ENCODE measurements around the gene CAMK2D. TPM values are rescaled to one million over a fixed set of nuclear protein-coding genes. Genes with fewer than 3 reads are reported as not detected.
A peak's percentile ranks its signal among the peaks of the same experiment; 100 is the strongest.
"Not testable (repeated sequence)": the region's sequence is repeated elsewhere in the genome, so short reads cannot be mapped to it uniquely, and the experiment has no call there.

CAMK2D gene
- total RNA-seq, 2 experiments from 2014 or later = 62.8 to 66.1 TPM

DNA sequence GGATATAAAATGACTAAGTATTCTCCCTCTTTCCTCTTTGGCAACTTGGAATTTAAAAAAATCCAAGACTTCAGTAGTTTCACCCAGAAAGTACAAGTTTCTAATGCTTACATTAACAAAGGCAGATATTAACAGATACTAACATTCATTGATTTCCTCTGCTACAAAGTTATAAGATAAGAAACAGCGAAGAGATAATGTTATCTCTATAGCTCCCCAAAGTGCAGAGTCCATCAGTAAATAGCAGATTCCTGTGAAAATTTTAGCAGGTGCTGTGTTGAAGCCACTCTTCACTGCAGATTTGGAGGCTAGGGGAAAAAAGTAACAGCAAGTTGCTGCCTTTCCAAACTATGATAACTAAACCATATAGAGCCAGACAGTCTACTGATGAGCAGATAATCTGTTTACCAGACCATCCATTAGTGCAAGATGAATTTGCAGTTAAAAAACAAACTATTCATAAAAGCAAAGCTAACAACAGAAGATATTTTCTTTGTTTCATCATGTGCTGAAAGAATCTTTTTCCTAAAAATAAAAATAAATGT, 3.3 kb upstream of the CAMK2D start:
- H3K4me1 Mint-ChIP-seq (ENCODE audit: low read depth) = peaks cover 46% of the 10 kb centered on the region
- peaks cover 11% of the 10 kb centered on the region for H3K36me3 Mint-ChIP-seq (ENCODE audit: low read depth)
- DNase-seq (no peak), ATAC-seq (no peak)
- no peak overlapping the region for H3K4me3 Mint-ChIP-seq
- POLR2A ChIA-PET = interaction anchor here (0.7 kb wide), 1 partner anchor 14 kb away, joined by 3 read pairs; no protein-coding TSS in a partner anchor
- intact Hi-C loops (cut with micrococcal nuclease) = loop anchor here (5.0 to 10.0 kb wide), 4 partner anchors 127 to 372 kb away; no protein-coding TSS in a partner anchor
- TF ChIP-seq, protein P1, sequence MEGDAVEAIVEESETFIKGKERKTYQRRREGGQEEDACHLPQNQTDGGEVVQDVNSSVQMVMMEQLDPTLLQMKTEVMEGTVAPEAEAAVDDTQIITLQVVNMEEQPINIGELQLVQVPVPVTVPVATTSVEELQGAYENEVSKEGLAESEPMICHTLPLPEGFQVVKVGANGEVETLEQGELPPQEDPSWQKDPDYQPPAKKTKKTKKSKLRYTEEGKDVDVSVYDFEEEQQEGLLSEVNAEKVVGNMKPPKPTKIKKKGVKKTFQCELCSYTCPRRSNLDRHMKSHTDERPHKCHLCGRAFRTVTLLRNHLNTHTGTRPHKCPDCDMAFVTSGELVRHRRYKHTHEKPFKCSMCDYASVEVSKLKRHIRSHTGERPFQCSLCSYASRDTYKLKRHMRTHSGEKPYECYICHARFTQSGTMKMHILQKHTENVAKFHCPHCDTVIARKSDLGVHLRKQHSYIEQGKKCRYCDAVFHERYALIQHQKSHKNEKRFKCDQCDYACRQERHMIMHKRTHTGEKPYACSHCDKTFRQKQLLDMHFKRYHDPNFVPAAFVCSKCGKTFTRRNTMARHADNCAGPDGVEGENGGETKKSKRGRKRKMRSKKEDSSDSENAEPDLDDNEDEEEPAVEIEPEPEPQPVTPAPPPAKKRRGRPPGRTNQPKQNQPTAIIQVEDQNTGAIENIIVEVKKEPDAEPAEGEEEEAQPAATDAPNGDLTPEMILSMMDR (IDR thresholded peaks at IDR 0.05) = no peak
- CTCF ChIA-PET = no interaction called here
- H3K9me3 Mint-ChIP-seq = peaks cover 2% of the 10 kb centered on the region
- no peak overlapping the region for H3K27ac Mint-ChIP-seq
- no peaks in the 10 kb centered on the region for H3K27me3 Mint-ChIP-seq

DNA sequence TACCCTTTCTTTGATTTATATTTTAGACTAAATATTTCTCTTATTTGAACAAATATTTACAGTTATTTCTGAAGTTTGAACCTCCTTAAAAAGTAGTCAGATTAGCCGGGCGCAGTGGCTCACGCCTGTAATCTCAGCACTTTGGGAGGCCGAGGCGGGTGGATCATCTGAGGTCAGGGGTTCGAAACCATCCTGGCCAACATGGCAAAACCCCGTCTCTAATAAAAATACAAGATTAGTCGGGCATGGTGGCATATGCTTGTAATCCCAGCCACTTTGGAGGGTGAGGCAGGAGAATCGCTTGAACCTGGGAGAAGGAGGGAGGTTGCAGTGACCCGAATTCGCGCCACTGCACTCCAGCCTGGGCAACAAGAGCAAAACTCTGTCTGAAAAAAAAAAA, 2.4 kb upstream of the CAMK2D start:
- CTCF ChIA-PET, H3K4me3 Mint-ChIP-seq, DNase-seq, ATAC-seq, H3K9me3 Mint-ChIP-seq, H3K27me3 Mint-ChIP-seq: not testable (repeated sequence)
- intact Hi-C loops (cut with micrococcal nuclease) = loop anchor here (2.0 to 10.0 kb wide), 6 partner anchors 81 to 372 kb away; no protein-coding TSS in a partner anchor
- Mint-ChIP-seq H3K4me1 (ENCODE audit: low read depth) (peaks cover 38% of the 10 kb centered on the region), H3K36me3 (ENCODE audit: low read depth) (peaks cover 13% of the 10 kb centered on the region), H3K27ac (peak overlapping the region; percentile 18)
- POLR2A ChIA-PET = interaction anchor here (0.7 kb wide), 2 partner anchors 14 to 207 kb away, joined by 3 read pairs; no protein-coding TSS in a partner anchor

DNA sequence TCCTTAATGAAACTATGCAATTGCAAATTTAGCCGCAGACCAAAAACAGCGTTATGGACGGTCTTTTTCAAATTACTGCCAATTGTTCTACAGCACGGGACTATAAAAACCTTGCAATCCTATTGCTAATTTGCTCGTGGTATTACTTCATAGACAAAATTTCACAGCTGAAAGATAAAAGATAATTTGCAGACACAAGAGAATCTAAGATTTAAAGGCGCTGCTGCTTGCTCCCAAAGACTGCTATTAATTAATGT, 1.4 kb upstream of the CAMK2D start:
- Mint-ChIP-seq H3K36me3 (ENCODE audit: low read depth) (peaks cover 21% of the 10 kb centered on the region), H3K27ac (peak overlapping the region; percentile 98), H3K9me3 (no peaks in the 10 kb centered on the region), H3K4me3 (peak overlapping the region; percentile 98), H3K27me3 (no peaks in the 10 kb centered on the region), H3K4me1 (ENCODE audit: low read depth) (peaks cover 42% of the 10 kb centered on the region)
- CTCF ChIA-PET = interaction anchor here (1.4 kb wide), 1 partner anchor 215 kb away, joined by 3 read pairs; no protein-coding TSS in a partner anchor
- TF ChIP-seq, protein P1 (IDR thresholded peaks at IDR 0.05) = no peak
- intact Hi-C loops (cut with micrococcal nuclease) = loop anchor here (2.0 to 10.0 kb wide), 6 partner anchors 80 to 371 kb away; no protein-coding TSS in a partner anchor
- ATAC-seq = no peak
- DNase-seq = no peak
- POLR2A ChIA-PET = interaction anchor here (0.7 kb wide), 1 partner anchor 13 kb away, joined by 3 read pairs; no protein-coding TSS in a partner anchor

DNA sequence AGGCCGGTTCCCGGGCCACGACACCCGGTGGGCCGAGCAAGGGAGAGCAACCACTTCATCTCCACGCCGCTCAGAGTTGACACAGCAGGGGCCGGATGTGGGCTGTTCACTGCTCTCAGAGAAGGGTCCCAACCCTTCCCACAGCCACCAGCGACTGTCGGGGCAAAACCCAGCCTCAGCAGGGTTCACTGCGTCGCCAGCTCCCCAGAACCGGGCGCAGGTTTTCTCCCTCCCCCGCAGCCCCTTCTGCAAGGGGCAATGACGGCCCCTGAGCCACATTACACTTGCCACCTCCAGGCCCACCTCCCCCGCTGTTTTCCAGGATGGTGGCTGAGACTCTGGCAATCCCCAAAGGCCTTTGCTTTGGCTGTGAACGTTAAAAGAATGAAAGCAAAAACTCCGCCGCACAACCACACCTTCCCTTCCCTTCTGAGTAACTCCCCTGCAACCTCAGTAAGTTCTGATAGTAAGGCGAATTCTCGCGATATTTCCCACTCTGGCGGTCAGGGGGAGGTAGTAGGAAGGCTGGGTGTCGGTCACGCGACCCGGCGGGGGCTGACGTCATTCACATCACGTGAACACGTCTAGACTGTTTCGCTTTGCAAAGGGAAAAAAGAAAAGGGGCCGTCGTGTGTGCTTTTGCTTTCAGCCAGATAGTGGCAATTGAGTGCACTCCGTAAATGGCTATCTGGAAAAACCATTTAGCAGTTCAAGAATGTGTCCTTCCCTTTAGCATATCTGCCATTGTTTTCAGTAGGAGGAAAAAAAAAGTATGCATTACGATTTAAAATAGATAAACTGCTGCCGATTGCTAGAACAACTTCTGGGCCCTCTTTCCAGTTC, 869 bp upstream of the CAMK2D start:
- peaks cover 26% of the 10 kb centered on the region for H3K36me3 Mint-ChIP-seq (ENCODE audit: low read depth)
- CTCF ChIA-PET = interaction anchor here (1.4 kb wide), 1 partner anchor 215 kb away, joined by 3 read pairs; no protein-coding TSS in a partner anchor
- POLR2A ChIA-PET = no interaction called here
- DNase-seq (peak; percentile 100), ATAC-seq (peak; percentile 76)
- peak overlapping the region; percentile 98 for H3K4me3 Mint-ChIP-seq
- intact Hi-C loops (cut with micrococcal nuclease) = loop anchor here (2.0 to 10.0 kb wide), 6 partner anchors 80 to 370 kb away; no protein-coding TSS in a partner anchor
- H3K27ac Mint-ChIP-seq = peak overlapping the region; percentile 98
- TF ChIP-seq, protein P1 (IDR thresholded peaks at IDR 0.05) = no peak
- no peaks in the 10 kb centered on the region for H3K27me3 Mint-ChIP-seq
- no peaks in the 10 kb centered on the region for H3K9me3 Mint-ChIP-seq
- H3K4me1 Mint-ChIP-seq (ENCODE audit: low read depth) = peaks cover 43% of the 10 kb centered on the region

DNA sequence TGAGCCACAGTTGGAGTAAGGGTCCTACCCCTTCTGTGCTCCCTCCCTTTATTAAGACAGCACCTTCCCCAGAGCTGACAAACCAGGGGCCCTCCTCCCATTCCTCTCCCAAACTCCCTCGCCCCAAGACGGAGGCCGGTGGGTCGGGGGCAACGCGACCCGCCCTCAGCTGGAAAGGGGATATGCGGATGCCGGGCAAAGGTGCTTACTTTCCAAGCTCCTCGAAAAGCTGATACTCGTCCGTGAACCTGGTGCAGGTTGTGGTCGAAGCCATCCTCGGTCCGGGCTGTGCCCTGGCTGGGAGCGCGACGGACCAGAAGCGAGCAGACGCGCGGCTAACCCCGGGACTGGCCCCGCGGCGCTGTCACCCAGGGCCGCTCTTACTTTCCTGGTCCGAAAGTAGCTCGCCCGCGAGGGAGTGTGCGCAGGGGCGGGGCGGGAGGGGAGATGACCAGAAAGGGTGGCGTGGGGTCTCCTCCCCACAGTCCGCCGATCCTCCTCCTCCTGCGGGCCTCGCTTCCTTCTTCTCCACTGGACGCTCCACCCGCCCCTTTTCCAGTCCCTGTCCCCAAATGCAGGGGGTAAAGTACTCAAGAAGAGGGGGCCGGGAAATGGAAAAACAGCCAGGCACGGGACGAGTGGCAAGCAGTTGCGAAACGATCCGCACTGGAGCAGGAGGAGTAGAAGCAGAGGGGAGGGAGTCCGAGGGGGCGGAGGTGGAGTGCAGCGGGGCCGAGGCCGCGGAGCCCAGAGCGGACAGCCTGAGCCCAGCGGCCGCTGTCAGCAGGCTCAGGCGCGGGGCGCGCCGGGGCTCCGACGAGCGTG, 531 bp downstream of the CAMK2D start:
- ChIA-PET POLR2A (interaction anchor here (0.7 to 1.5 kb wide), 12 partner anchors 8 to 221 kb away, joined by 3 to 12 read pairs (median 3); no protein-coding TSS in a partner anchor), CTCF (interaction anchor here (1.0 to 3.4 kb wide), 2 partner anchors 125 to 213 kb away, joined by 4 to 20 read pairs; no protein-coding TSS in a partner anchor)
- Mint-ChIP-seq H3K36me3 (ENCODE audit: low read depth) (peaks cover 35% of the 10 kb centered on the region), H3K4me1 (ENCODE audit: low read depth) (peaks cover 47% of the 10 kb centered on the region), H3K9me3 (no peaks in the 10 kb centered on the region), H3K27me3 (no peaks in the 10 kb centered on the region), H3K27ac (peak overlapping the region; percentile 98), H3K4me3 (peak overlapping the region; percentile 98)
- TF ChIP-seq, protein P1 (IDR thresholded peaks at IDR 0.05) = no peak
- intact Hi-C loops (cut with micrococcal nuclease) = loop anchor here (5.0 to 10.0 kb wide), 4 partner anchors 124 to 369 kb away; no protein-coding TSS in a partner anchor
- ATAC-seq = no peak
- DNase-seq = peak; percentile 56
